Keratinocyte (primary cell): ENCODE results near the gene KLHL28. TPM values are rescaled to one million over a fixed set of nuclear protein-coding genes. Genes with fewer than 3 reads are reported as not detected.

Source experiments
- DNase-seq: peaks from one replicate; pipeline ENCODE4 v3.0.0-alpha.2; 2011; ENCODE audit warnings: low read depth, missing footprints, low spot score
- FAIRE-seq: peaks from 2 replicates; lab custom pipeline; 2011; peaks lifted over from hg19 to GRCh38; lab: Jason Lieb, UNC
- H2AFZ ChIP-seq: 2 replicates; pipeline ENCODE4 v1.6.0; 2012; ENCODE audit warnings: low read length, control low read depth, inconsistent platforms; ENCODE audit not compliant: control insufficient read depth
- H3K27ac ChIP-seq: 2 replicates; pipeline ENCODE4 v1.5.1; 2011; ENCODE audit warnings: low read length; ENCODE audit not compliant: control insufficient read depth, insufficient read depth
- H3K27me3 ChIP-seq: 3 replicates; pipeline ENCODE4 v1.6.0; 2011; ENCODE audit warnings: low read length; ENCODE audit not compliant: control insufficient read depth, insufficient read depth; ENCODE audit errors: extremely low read depth
- H3K36me3 ChIP-seq, 2 experiments: 2 replicates in 1 of 2; 3 replicates in 1 of 2; pipeline ENCODE4 v1.5.1; 2011; ENCODE audit warnings: low read length in 2 of 2, mild to moderate bottlenecking in 1 of 2; ENCODE audit not compliant: control insufficient read depth in 2 of 2, insufficient read depth in 2 of 2; ENCODE audit errors: extremely low read depth in 1 of 2
- H3K4me1 ChIP-seq: 3 replicates; pipeline ENCODE4 v1.5.1; 2011; ENCODE audit warnings: low read length; ENCODE audit not compliant: control insufficient read depth, insufficient read depth; ENCODE audit errors: extremely low read depth
- H3K4me2 ChIP-seq: 3 replicates; pipeline ENCODE4 v1.6.0; 2011; ENCODE audit warnings: low read depth, low read length; ENCODE audit not compliant: control insufficient read depth, insufficient read depth; ENCODE audit errors: extremely low read depth
- H3K4me3 ChIP-seq, 3 experiments: fragments of 200-600 bp in 1 of 3; sonication (generic) in 1 of 3; 2 replicates in 2 of 3; 3 replicates in 1 of 3; pipeline ENCODE4 v1.5.1; 2011 to 2016; ENCODE audit warnings: low read length in 3 of 3, mild to moderate bottlenecking in 3 of 3, control low read depth in 2 of 3, inconsistent platforms in 1 of 3, low read depth in 1 of 3, mixed read lengths in 1 of 3, mixed run types in 1 of 3, moderate library complexity in 1 of 3; ENCODE audit not compliant: control insufficient read depth in 2 of 3, insufficient read depth in 2 of 3; ENCODE audit errors: extremely low read depth in 1 of 3
- H3K79me2 ChIP-seq: 2 replicates; pipeline ENCODE4 v1.6.0; 2012; ENCODE audit warnings: low read length; ENCODE audit not compliant: control insufficient read depth, insufficient read depth
- H3K9ac ChIP-seq: 3 replicates; pipeline ENCODE4 v1.6.0; 2011; ENCODE audit warnings: low read length; ENCODE audit not compliant: control insufficient read depth, insufficient read depth; ENCODE audit errors: extremely low read depth
- H3K9me1 ChIP-seq: 3 replicates; pipeline ENCODE4 v1.6.0; 2011; ENCODE audit warnings: low read length; ENCODE audit not compliant: control insufficient read depth, insufficient read depth; ENCODE audit errors: extremely low read depth
- H3K9me3 ChIP-seq: 2 replicates; pipeline ENCODE4 v1.5.1; 2012; ENCODE audit warnings: low read depth, low read length; ENCODE audit not compliant: control insufficient read depth
- H4K20me1 ChIP-seq: 3 replicates; pipeline ENCODE4 v1.6.0; 2011; ENCODE audit warnings: low read length; ENCODE audit not compliant: control insufficient read depth, insufficient read depth; ENCODE audit errors: extremely low read depth
- CTCF ChIP-seq, 3 experiments: IDR thresholded peaks in 1 of 3; conservative IDR thresholded peaks in 1 of 3; optimal IDR thresholded peaks in 1 of 3; 2 replicates in 2 of 3; 3 replicates in 1 of 3; pipeline versions ENCODE3 to v1.5.1; 2011; ENCODE audit warnings: low read length in 3 of 3, mild to moderate bottlenecking in 3 of 3, moderate library complexity in 2 of 3, control low read depth in 1 of 3, inconsistent platforms in 1 of 3; ENCODE audit not compliant: insufficient read depth in 2 of 3; ENCODE audit errors: extremely low read depth in 1 of 3
- EZH2 ChIP-seq: IDR thresholded peaks from one replicate; pipeline ENCODE4 v1.6.1; 2012; ENCODE audit warnings: inconsistent platforms, mild to moderate bottlenecking, low read length, moderate library complexity
- dilution Hi-C: fragments of 300-500 bp; cut with MboI; formaldehyde crosslinking; loops from one replicate; pipeline ENCODE4 v1.7.0; 2020; ENCODE audit warnings: low sequenced_read_pairs; ENCODE audit not compliant: extremely low pct_ligation_motif_present
- polyA plus RNA-seq, 5 experiments: library from polyadenylated mRNA; depleted of rRNA in 3 of 5; stranded (reverse) in 3 of 5; stranded (forward) in 1 of 5; unstranded in 1 of 5; fragments of >200 nt; gene quantifications; 1 replicate in 1 of 5; 2 replicates in 3 of 5; 3 replicates in 1 of 5; pipeline versions ENCODE4 v1.2.1 to v1.2.3, GENCODE V29; 2011 to 2012; ENCODE audit warnings: missing spikeins in 2 of 5, low read depth in 1 of 5, low replicate concordance in 1 of 5

Gene KLHL28
- polyA plus RNA-seq, 1 donor (not counting 4 experiments of a cell fraction or from before 2014, with no cell fraction given): 6.1 TPM

GRCh38 chr14:44935155-44935554, 26.6 kb downstream of the KLHL28 start:
- Histone ChIP-seq H3K27me3 (no peaks in the 10 kb centered on the region), H2AFZ (no peak overlapping the region), H3K4me1 (no peaks in the 10 kb centered on the region), H3K9ac (no peak overlapping the region), H3K9me1 (no peaks in the 10 kb centered on the region), H3K79me2 (no peaks in the 10 kb centered on the region), H3K4me2 (no peak overlapping the region), H3K4me3 (no peak overlapping the region), H4K20me1 (no peaks in the 10 kb centered on the region), H3K27ac (no peak overlapping the region), H3K9me3 (no peaks in the 10 kb centered on the region), H3K36me3 (no peaks in the 10 kb centered on the region)
- FAIRE-seq (no peak), DNase-seq (no peak)
- TF ChIP-seq EZH2 (no peak), CTCF (optimal IDR thresholded peaks at IDR 0.05 in 1 of 3, IDR thresholded peaks at IDR 0.05 in 1 of 3, conservative IDR thresholded peaks at IDR 0.05 in 1 of 3; ENCODE audit: extremely low read depth in 1 of 3, insufficient read depth in 2 of 3, low read length in 3 of 3) (no peak)
- dilution Hi-C loops: no loop called here

GRCh38 chr14:44928793-44929192, 33.0 kb downstream of the KLHL28 start:
- FAIRE-seq: no peak
- no peaks in the 10 kb centered on the region for H3K9me3 ChIP-seq
- H3K27ac ChIP-seq: no peak overlapping the region
- H4K20me1 ChIP-seq: no peaks in the 10 kb centered on the region
- dilution Hi-C loops: no loop called here
- H3K4me3 ChIP-seq: no peak overlapping the region
- no peak overlapping the region for H3K9ac ChIP-seq
- H3K27me3 ChIP-seq: no peaks in the 10 kb centered on the region
- DNase-seq: no peak
- H3K79me2 ChIP-seq: no peaks in the 10 kb centered on the region
- H3K4me2 ChIP-seq: no peak overlapping the region
- no peak overlapping the region for H2AFZ ChIP-seq
- H3K4me1 ChIP-seq: no peaks in the 10 kb centered on the region
- TF ChIP-seq CTCF (optimal IDR thresholded peaks at IDR 0.05 in 1 of 3, IDR thresholded peaks at IDR 0.05 in 1 of 3, conservative IDR thresholded peaks at IDR 0.05 in 1 of 3; ENCODE audit: extremely low read depth in 1 of 3, insufficient read depth in 2 of 3, low read length in 3 of 3) (no peak), EZH2 (no peak)
- H3K36me3 ChIP-seq: no peaks in the 10 kb centered on the region
- H3K9me1 ChIP-seq: no peaks in the 10 kb centered on the region
